SIG-M5 treated with dmso at 0.1 percent for 504 hours (cell line): ENCODE data around the gene UCKL1.
"Not testable (repeated sequence)": the region's sequence is repeated elsewhere in the genome, so short reads cannot be mapped to it uniquely, and the experiment has no call there.

Experiments used
- DNase-seq: peaks from one replicate; lab custom pipeline; 2025; ENCODE audit not compliant: unreplicated experiment; lab: John Stamatoyannopoulos, UW

UCKL1 gene

DNA sequence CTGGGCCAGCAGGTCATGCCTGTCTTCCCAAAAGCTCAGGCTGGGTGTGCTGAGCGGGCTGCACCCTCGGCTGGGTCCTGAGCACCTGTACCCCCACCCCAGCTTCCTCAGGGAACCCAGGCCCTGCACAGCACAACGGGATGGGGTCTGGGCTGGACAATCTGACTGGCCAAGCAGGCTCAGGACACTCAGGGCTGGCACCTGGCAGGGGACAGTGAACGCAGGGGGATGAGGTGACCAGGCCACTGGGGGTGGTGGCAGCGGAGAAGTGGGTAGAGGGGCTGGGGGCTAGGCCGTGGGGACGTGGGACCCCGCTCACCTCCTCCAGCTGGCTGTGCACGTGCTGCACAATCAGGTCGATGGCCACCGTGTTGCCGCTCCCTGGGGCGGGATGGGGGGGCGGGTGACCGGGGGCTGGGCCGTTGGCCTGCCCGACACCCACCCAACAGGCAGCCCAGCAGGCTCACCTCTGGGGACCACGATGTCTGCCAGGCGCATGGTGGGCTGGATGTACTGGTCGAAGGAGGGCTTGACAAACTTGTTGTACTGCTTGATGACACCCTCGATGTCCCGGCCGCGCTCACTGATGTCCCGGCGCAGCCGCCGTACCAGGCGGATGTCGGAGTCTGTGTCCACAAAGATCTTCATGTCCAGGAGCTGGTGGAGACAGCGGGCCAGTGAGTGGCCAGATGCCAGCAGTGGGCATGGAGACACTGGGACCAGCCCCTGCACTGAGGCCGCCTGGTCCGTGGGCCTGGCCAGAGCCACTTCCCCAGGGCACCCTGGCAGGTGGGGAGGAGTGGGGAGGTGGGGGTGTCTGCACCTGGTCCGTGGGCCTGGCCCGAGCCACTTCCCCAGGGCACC lies 11.9 kb downstream of the UCKL1 start:
- DNase-seq = no peak

DNA sequence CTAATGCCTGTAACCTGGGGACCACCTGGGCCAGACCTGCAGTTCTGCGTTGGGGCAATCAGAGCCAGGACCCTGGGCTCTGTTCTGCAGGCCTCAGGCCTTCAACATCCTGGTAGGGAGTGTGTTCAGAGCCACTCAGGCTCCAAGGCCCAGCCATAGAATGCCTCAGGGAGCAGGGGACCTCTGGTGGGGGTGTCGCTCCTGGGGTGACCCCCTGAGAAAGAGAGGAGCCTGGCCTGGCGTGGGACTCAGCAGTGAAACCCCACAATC lies 12.5 kb downstream of the UCKL1 start:
- no peak for DNase-seq

- DNase-seq = no peak
These were observed 13.0 kb downstream of the UCKL1 start for GRCh38 chr20:63942969-63943807.

- peak; percentile 13 for DNase-seq
These were observed 13.8 kb downstream of the UCKL1 start for GRCh38 chr20:63942250-63942951.

DNA sequence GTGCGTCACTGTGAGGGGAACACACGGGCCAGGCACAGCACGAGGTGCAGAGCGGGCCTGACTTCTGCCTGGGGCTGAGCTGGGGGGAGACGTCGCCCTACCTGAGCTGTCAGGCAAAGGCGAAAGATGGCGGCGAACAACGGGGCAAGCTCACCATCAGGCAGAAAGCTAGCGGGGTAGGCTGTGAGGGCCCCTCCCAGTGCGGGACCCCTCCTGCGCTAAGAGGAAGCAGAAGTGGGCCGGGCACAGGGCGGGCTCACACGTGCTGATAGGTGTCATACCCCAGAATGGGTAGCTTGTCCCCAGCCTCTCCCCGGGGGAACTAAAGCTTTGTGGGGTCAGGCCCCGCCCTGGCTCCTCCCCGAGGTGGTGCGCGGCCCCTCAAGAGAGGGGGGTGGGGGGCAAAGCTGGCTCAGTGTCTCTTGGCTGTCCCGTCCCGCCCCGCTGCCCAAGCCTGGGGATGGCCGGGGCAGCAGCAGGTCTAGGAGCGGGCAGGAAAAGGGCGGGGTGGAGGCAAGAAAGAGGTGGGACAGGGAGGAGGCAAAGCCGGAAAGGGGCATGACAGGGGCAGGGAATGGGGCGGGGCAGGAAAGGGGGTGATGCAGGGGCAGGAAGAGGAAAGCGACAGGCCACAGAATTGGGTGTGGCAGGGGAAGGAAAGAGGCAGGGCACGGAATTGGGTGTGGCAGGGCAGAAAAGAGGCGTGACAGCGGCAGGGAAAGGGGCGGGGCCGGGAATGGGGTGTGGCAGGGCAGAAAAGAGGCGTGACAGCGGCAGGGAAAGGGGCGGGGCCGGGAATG lies 14.7 kb downstream of the UCKL1 start:
- peak; percentile 44 for DNase-seq

- DNase-seq = no peak
These were observed 15.5 kb downstream of the UCKL1 start for GRCh38 chr20:63940472-63941266.

DNA sequence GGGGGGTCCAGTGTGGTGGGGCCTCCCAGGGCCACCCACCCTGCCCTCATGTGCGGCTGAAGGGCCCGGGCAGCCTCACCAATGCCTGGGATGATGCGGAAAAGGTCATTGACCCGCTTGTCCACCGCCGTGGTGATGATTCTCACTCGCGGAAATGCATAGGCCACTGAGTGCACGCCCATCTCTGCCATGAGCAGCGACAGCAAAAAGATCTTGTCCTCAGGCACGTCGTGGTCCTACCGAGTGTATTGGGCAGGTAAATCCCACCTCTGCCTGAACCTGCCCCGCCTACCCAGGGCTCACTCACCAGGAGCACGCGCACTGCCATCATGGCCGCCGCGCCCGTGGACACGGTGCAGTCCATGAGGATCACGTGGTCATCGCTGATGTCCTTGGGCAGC lies 16.1 kb downstream of the UCKL1 start:
- no peak for DNase-seq

GRCh38 chr20:63939061-63939935 lies 16.9 kb downstream of the UCKL1 start:
- no peak for DNase-seq

DNA sequence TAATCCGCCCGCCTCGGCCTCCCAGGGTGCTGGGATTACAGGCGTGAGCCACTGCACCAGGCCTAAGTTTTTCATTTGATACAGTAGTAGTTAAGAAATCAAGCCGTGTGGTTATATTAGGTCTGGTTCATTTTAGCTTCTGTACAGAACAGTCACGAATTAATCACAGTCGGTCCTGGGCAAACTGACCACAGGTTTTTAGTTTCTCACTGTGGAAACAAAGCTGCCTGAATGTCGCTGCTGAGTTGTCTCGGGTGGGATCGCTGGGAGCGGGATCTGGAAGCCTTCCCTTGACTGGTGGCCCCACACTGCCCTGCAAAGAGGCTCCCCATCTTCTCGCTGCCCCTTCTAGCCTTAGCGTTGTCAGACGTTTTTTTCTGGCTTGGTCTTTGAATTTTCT lies 18.6 kb downstream of the UCKL1 start:
- no peak for DNase-seq

GRCh38 chr20:63935447-63935846 lies 20.8 kb downstream of the UCKL1 start:
- DNase-seq = no peak

DNA sequence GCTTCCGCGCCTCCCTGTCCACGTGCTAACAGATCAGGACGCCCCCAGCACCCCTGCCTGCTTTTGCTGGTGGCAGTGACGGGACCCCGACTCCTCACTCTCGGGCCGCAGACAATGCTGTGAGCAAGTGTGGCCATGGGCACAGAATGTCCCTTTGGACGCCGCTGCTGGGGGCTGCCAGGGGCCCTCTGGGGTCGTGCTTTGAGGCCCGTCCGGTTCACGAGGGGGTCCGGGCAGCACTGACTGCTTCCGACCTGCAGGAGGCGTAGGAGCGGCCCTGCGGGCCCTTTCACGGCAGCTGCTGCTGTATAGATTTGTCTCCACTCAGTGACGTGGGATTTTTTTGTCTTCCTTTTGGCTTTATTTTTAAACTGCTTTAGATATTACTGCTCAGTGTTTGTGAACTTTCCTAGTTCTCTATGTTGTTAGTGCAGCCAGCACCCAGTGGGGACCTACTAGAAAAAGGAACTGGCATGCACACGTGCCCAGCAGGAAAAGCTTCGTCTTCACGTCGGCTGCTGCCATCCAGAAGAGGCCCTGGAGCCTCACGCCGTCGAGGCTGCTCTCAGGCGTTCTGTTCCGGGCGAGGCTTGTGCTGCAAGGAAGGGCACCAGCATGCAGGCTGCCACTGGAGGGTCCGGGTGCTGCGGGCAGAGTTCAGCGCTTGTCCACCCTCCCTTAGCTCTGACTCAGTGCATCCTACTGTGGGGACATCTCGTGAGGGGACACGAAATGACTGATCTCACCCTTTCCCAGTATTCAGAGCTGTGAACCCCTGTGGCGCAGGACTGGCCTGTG lies 21.7 kb downstream of the UCKL1 start:
- no peak for DNase-seq

DNA sequence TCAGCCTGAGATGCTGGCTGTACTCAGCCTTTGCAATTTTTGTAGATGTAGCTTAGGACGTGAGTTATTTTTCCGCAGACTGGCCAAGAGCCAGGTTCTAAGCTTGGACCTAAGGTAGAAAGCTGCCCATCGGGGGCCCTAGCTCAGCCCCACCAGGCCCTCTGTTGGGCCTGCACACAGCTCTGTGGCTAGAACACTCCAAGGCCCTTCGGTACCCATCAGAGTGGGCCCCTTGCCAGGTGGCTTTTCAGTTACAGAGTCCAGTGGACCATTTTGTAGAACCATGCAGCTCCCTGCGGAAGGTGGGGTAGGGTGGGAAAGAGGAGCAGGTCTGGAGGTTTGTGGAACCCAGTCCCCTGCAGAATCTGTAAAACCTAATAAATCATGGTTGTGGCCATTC lies 22.6 kb downstream of the UCKL1 start:
- no peak for DNase-seq

- DNase-seq = no peak
These were observed 23.5 kb downstream of the UCKL1 start for GRCh38 chr20:63932606-63933160.

- DNase-seq = no peak
These were observed 24.5 kb downstream of the UCKL1 start for GRCh38 chr20:63931735-63932134.

DNA sequence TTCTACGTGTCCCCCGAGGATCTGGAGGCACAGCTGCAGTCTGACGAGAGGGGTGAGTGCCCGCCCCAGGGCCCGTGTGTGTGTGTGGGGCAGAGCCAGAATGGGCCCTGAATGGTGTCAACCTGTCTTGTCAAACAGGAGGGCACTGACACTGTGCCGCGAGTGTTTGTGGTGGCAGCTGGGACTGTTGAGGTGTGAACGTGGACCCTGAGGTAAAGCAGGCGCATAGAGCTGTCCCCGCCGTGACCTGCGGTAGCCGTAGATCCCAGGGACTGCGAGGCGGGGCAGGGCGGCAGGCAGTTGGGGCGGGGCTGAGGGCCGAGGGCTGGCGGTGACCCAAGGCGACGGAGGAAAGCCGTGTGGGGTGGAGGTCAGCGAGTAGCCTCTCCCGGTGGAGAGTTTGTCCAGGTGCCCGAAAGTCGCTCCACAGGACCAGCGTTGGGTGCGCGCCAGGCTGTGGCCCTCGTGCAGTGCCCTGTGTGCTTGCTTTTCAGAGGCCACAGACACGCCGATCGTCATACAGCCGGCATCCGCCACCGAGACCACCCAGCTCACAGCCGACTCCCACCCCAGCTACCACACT lies 25.2 kb downstream of the UCKL1 start:
- DNase-seq = no peak

DNA sequence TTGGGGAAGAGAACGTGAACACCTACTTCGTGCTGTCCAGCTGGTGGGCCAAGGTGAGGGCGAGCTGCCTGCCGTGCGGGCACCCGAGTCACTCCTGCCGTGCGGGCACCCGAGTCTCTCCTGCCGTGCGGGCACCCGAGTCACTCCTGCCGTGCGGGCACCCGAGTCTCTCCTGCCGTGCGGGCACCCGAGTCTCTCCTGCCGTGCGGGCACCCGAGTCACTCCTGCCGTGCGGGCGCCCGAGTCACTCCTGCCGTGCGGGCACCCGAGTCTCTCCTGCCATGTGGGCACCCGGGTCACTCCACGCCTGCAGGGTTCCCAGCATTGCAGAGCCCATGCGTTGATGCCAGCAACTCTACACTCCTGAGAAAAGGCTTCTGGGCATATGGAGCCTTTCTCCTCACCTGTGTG lies 26.7 kb downstream of the UCKL1 start:
- not testable (repeated sequence) for DNase-seq

- no peak for DNase-seq
These were observed 27.1 kb downstream of the UCKL1 start for GRCh38 chr20:63929071-63929470.

DNA sequence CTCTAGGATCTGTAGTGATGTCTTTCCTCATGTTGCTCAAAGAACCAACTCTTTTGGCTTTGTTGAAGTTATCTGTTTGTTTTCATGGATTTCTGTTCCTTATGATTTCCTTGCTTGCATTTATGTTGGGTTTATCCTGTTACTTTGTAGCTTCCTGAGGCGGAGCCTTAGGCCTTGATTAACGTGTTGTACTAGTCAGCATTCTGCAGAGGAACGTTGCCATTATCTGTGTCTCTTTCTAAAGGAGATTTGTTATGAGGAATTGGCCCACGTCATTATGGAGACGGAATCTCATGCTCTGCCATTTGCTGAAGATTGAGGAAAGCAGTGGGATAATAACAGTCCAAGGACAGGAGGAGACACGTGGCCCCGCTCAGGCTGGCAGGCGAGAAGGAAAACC lies 29.9 kb downstream of the UCKL1 start:
- no peak for DNase-seq
